IMR-90 (cell line): ENCODE measurements around the gene SEC11A.
A peak's percentile ranks its signal among the peaks of the same experiment; 100 is the strongest.

Experiments
- BHLHE40 ChIP-seq: fragments of 150-350 bp; IDR thresholded peaks from 2 replicates; pipeline ENCODE4 v1.6.1; 2016; ENCODE audit warnings: mild to moderate bottlenecking, low read depth, low read length
- CEBPB ChIP-seq: IDR thresholded peaks from 2 replicates; pipeline ENCODE4 v1.6.1; 2012; ENCODE audit warnings: low read depth, low read length, improper control_type of control experiment
- CHD1 ChIP-seq: IDR thresholded peaks from 2 replicates; pipeline ENCODE4 v1.6.1; 2012; ENCODE audit warnings: low read depth, low read length, improper control_type of control experiment
- FOS ChIP-seq: fragments of 150-350 bp; IDR thresholded peaks from 2 replicates; pipeline ENCODE4 v1.6.1; 2016; ENCODE audit warnings: low read depth, low read length
- MAFK ChIP-seq: IDR thresholded peaks from 2 replicates; pipeline ENCODE4 v1.6.1; 2012; ENCODE audit warnings: low read depth, low read length, improper control_type of control experiment
- MAZ ChIP-seq: IDR thresholded peaks from 2 replicates; pipeline ENCODE4 v1.6.1; 2012; ENCODE audit warnings: low read depth, mild to moderate bottlenecking, low read length, improper control_type of control experiment, moderate library complexity, borderline replicate concordance
- MXI1 ChIP-seq: IDR thresholded peaks from 2 replicates; pipeline ENCODE4 v1.6.1; 2012; ENCODE audit warnings: low read depth, mild to moderate bottlenecking, low read length, moderate library complexity, borderline replicate concordance
- POLR2A ChIP-seq: IDR thresholded peaks from 2 replicates; pipeline ENCODE4 v1.6.1; 2012; ENCODE audit warnings: mild to moderate bottlenecking, low read depth, low read length
- RAD21 ChIP-seq: IDR thresholded peaks from 2 replicates; pipeline ENCODE4 v1.6.1; 2012; ENCODE audit warnings: low read length, improper control_type of control experiment
- RCOR1 ChIP-seq: IDR thresholded peaks from 2 replicates; pipeline ENCODE4 v1.6.1; 2012; ENCODE audit warnings: mild to moderate bottlenecking, low read length, improper control_type of control experiment; ENCODE audit not compliant: insufficient replicate concordance
- RFX5 ChIP-seq: IDR thresholded peaks from 2 replicates; pipeline ENCODE4 v1.8.0; 2012; ENCODE audit warnings: low read depth, mild to moderate bottlenecking, low read length, moderate library complexity
- SMC3 ChIP-seq: fragments of 150-350 bp; IDR thresholded peaks from 2 replicates; pipeline ENCODE4 v1.6.1; 2016; ENCODE audit warnings: low read depth, mild to moderate bottlenecking, antibody characterized with exemption, low read length, moderate library complexity
- TF ChIP-seq, protein P1 (sequence below): conservative IDR thresholded peaks from 2 replicates; pipeline ENCODE4 v1.5.1; 2012; ENCODE audit warnings: mild to moderate bottlenecking, low read depth, low read length, improper control_type of control experiment
- TF ChIP-seq, protein P2 (sequence below): fragments of 150-350 bp; IDR thresholded peaks from 2 replicates; pipeline ENCODE4 v1.6.1; 2017; ENCODE audit warnings: mild to moderate bottlenecking, antibody characterized with exemption, low read length, low read depth

DNA sequence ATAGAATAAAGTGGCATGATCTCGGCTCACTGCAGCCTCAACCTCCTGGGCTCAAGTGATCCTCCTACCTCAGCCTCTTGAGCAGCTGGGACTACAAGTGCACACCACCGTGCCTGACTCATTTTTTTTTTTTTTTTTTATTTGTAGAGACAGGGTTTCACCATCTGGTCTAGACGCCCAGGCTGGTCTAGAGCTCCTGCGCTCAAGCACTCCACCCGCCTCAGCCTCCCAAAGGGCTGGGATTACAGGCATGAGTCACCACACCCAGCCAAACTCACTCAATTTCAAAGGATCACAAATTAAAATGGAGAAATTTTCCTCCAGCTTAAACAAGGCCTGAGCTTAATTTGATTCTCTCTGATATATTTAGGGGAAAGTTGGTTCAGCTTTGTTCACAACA lies 30.6 kb downstream of the SEC11A start:
- TF ChIP-seq, protein P1, sequence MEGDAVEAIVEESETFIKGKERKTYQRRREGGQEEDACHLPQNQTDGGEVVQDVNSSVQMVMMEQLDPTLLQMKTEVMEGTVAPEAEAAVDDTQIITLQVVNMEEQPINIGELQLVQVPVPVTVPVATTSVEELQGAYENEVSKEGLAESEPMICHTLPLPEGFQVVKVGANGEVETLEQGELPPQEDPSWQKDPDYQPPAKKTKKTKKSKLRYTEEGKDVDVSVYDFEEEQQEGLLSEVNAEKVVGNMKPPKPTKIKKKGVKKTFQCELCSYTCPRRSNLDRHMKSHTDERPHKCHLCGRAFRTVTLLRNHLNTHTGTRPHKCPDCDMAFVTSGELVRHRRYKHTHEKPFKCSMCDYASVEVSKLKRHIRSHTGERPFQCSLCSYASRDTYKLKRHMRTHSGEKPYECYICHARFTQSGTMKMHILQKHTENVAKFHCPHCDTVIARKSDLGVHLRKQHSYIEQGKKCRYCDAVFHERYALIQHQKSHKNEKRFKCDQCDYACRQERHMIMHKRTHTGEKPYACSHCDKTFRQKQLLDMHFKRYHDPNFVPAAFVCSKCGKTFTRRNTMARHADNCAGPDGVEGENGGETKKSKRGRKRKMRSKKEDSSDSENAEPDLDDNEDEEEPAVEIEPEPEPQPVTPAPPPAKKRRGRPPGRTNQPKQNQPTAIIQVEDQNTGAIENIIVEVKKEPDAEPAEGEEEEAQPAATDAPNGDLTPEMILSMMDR: no peak
- TF ChIP-seq RFX5: no peak
- TF ChIP-seq MXI1: no peak
- peak; percentile 43; the same call in 1 of the 2 replicates for TF ChIP-seq CEBPB
- TF ChIP-seq BHLHE40: 0 out of 2 replicates have a peak, but pooled peaks have one; percentile 31
- no peak for TF ChIP-seq RAD21
- TF ChIP-seq MAZ: no peak
- peak; percentile 72; the same call in 1 of the 2 replicates for TF ChIP-seq FOS
- TF ChIP-seq POLR2A: no peak
- TF ChIP-seq RCOR1: peak; percentile 77
- no peak for TF ChIP-seq SMC3
- TF ChIP-seq MAFK: no peak
- TF ChIP-seq CHD1: no peak
- TF ChIP-seq, protein P2, sequence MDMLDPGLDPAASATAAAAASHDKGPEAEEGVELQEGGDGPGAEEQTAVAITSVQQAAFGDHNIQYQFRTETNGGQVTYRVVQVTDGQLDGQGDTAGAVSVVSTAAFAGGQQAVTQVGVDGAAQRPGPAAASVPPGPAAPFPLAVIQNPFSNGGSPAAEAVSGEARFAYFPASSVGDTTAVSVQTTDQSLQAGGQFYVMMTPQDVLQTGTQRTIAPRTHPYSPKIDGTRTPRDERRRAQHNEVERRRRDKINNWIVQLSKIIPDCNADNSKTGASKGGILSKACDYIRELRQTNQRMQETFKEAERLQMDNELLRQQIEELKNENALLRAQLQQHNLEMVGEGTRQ: no peak
